OCI-LY1 (cell line): Measurements from ENCODE around the gene SEMA6B.

Experiments used
- H2AFZ ChIP-seq: fragments of 200-600 bp; sonication (generic), shearing (Covaris generic); 2 replicates; pipeline ENCODE4 v1.6.0; 2014; ENCODE audit warnings: antibody characterized with exemption, mild to moderate bottlenecking, low read length
- H3F3A ChIP-seq: fragments of 200-600 bp; sonication (generic), shearing (Covaris generic); 2 replicates; pipeline ENCODE4 v1.6.0; 2014; ENCODE audit warnings: mild to moderate bottlenecking, antibody characterized with exemption, low read length, moderate library complexity; ENCODE audit not compliant: insufficient read depth
- H3K27ac ChIP-seq: fragments of 200-600 bp; sonication (generic); 2 replicates; pipeline ENCODE4 v1.5.1; 2014; ENCODE audit warnings: low read length, mixed run types, mild to moderate bottlenecking, low read depth; ENCODE audit not compliant: poor library complexity, severe bottlenecking
- H3K27me3 ChIP-seq: fragments of 200-600 bp; sonication (generic); 2 replicates; pipeline ENCODE4 v1.6.0; 2014; ENCODE audit warnings: antibody characterized with exemption, mild to moderate bottlenecking, low read length, moderate library complexity; ENCODE audit not compliant: insufficient read depth
- H3K36me3 ChIP-seq: fragments of 200-600 bp; sonication (generic); 2 replicates; pipeline ENCODE4 v1.6.1; 2014; ENCODE audit warnings: mild to moderate bottlenecking, antibody characterized with exemption, low read length, moderate library complexity, mixed read lengths; ENCODE audit not compliant: insufficient read depth
- H3K4me1 ChIP-seq: fragments of 200-600 bp; sonication (generic); 2 replicates; pipeline ENCODE4 v1.5.1; 2014; ENCODE audit warnings: mild to moderate bottlenecking, low read length, moderate library complexity; ENCODE audit not compliant: insufficient read depth, severe bottlenecking
- H3K4me2 ChIP-seq: fragments of 200-600 bp; sonication (generic), shearing (Covaris generic); 2 replicates; pipeline ENCODE4 v1.6.1; 2014; ENCODE audit warnings: low read length
- H3K4me3 ChIP-seq: fragments of 200-600 bp; sonication (generic); 2 replicates; pipeline ENCODE4 v1.5.1; 2014; ENCODE audit warnings: low read length, low read depth, mild to moderate bottlenecking, mixed read lengths; ENCODE audit not compliant: poor library complexity, severe bottlenecking
- H3K79me2 ChIP-seq: fragments of 200-600 bp; shearing (Covaris generic); 2 replicates; pipeline ENCODE4 v1.6.1; 2016; ENCODE audit warnings: mixed run types, low read length, mixed read lengths; ENCODE audit not compliant: insufficient read depth
- H3K9ac ChIP-seq: fragments of 200-600 bp; sonication (generic), shearing (Covaris generic); 2 replicates; pipeline ENCODE4 v1.6.1; 2014; ENCODE audit warnings: mild to moderate bottlenecking, low read length, mixed read lengths
- H3K9me2 ChIP-seq: fragments of 200-600 bp; sonication (generic), shearing (Covaris generic); 2 replicates; pipeline ENCODE4 v1.6.1; 2014; ENCODE audit warnings: low read depth, mild to moderate bottlenecking, low read length, mixed read lengths
- H3K9me3 ChIP-seq: fragments of 200-600 bp; shearing (Covaris generic); 2 replicates; pipeline ENCODE4 v1.6.1; 2014; ENCODE audit warnings: low read length, mixed read lengths
- H4K20me1 ChIP-seq: fragments of 200-600 bp; sonication (generic), shearing (Covaris generic); 2 replicates; pipeline ENCODE4 v1.6.0; 2016; ENCODE audit warnings: mild to moderate bottlenecking, low read length; ENCODE audit not compliant: insufficient read depth
- CTCF ChIP-seq: fragments of 200-600 bp; sonication (generic), shearing (Covaris generic); IDR thresholded peaks from 2 replicates; pipeline ENCODE4 v1.5.1; 2017; ENCODE audit warnings: mild to moderate bottlenecking, antibody characterized with exemption, low read length, moderate library complexity, mixed read lengths
- EZH2 ChIP-seq: fragments of 200-600 bp; sonication (generic), shearing (Covaris generic); IDR thresholded peaks from 2 replicates; pipeline ENCODE4 v1.8.0; 2017; ENCODE audit warnings: borderline replicate concordance, mixed run types, mild to moderate bottlenecking, antibody characterized with exemption, low read length, moderate library complexity, mixed read lengths

The SEMA6B gene

GRCh38 chr19:4496304-4496703 is 63.2 kb downstream of the SEMA6B start:
- no peaks in the 10 kb centered on the region for H3K9me2 ChIP-seq
- H3K4me1 ChIP-seq = no peaks in the 10 kb centered on the region
- no peak overlapping the region for H3K27ac ChIP-seq
- H3K9me3 ChIP-seq = no peaks in the 10 kb centered on the region
- H3K9ac ChIP-seq = no peak overlapping the region
- TF ChIP-seq EZH2 (no peak), CTCF (no peak)
- no peaks in the 10 kb centered on the region for H3F3A ChIP-seq
- no peak overlapping the region for H2AFZ ChIP-seq
- no peaks in the 10 kb centered on the region for H3K27me3 ChIP-seq
- H3K4me3 ChIP-seq = no peak overlapping the region
- peaks cover 62% of the 10 kb centered on the region for H3K36me3 ChIP-seq
- H3K79me2 ChIP-seq = no peaks in the 10 kb centered on the region
- H3K4me2 ChIP-seq = no peak overlapping the region
- no peaks in the 10 kb centered on the region for H4K20me1 ChIP-seq

DNA sequence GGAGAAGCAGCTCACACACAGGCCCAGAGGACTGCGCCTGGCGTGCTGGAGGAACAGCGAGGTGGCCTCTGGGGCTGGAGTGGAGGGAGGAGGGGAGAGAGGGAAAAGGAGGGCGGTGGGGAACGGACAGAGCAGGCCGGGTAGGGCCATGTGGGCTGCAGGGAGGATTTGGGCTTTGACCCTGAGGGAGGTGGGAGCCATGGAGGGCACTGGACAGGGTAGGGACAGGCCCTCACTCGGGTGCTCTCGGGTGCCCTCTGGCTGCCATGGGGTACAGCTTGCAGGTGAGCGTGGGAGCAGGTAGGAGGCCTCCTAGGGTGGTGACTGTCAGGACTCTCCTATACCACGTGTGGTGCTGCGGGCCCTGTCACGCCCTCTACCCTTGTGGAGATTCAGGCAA is 64.0 kb downstream of the SEMA6B start:
- no peaks in the 10 kb centered on the region for H3K27me3 ChIP-seq
- no peak overlapping the region for H3K27ac ChIP-seq
- no peaks in the 10 kb centered on the region for H3K9me2 ChIP-seq
- no peaks in the 10 kb centered on the region for H3K79me2 ChIP-seq
- H3K4me3 ChIP-seq = no peak overlapping the region
- H4K20me1 ChIP-seq = no peaks in the 10 kb centered on the region
- no peaks in the 10 kb centered on the region for H3K4me1 ChIP-seq
- TF ChIP-seq CTCF (peak; percentile 65), EZH2 (no peak)
- no peaks in the 10 kb centered on the region for H3K9me3 ChIP-seq
- H3K4me2 ChIP-seq = no peak overlapping the region
- H3K9ac ChIP-seq = no peak overlapping the region
- H3F3A ChIP-seq = no peaks in the 10 kb centered on the region
- peaks cover 62% of the 10 kb centered on the region for H3K36me3 ChIP-seq
- H2AFZ ChIP-seq = no peak overlapping the region

GRCh38 chr19:4494691-4495064 is 64.8 kb downstream of the SEMA6B start:
- H3K27ac ChIP-seq = no peak overlapping the region
- H3K79me2 ChIP-seq = no peaks in the 10 kb centered on the region
- no peak overlapping the region for H3K4me3 ChIP-seq
- H3K9me2 ChIP-seq = no peaks in the 10 kb centered on the region
- H3K27me3 ChIP-seq = no peaks in the 10 kb centered on the region
- H4K20me1 ChIP-seq = no peaks in the 10 kb centered on the region
- peaks cover 70% of the 10 kb centered on the region for H3K36me3 ChIP-seq
- H3F3A ChIP-seq = no peaks in the 10 kb centered on the region
- no peaks in the 10 kb centered on the region for H3K9me3 ChIP-seq
- H3K9ac ChIP-seq = no peak overlapping the region
- no peak overlapping the region for H2AFZ ChIP-seq
- no peak overlapping the region for H3K4me2 ChIP-seq
- no peaks in the 10 kb centered on the region for H3K4me1 ChIP-seq
- TF ChIP-seq CTCF (no peak), EZH2 (no peak)
